Subcutaneous abdominal adipose tissue (tissue), 5 donors: ENCODE data around the gene MYBPHL.

ENCODE experiments used
- H3K27ac ChIP-seq: one replicate; pipeline ENCODE4 v1.7.0; 2013; ENCODE audit warnings: low read depth, mild to moderate bottlenecking, inconsistent platforms, low read length, moderate library complexity
- H3K27me3 ChIP-seq, 5 donors: one replicate each; pipeline ENCODE4 v1.7.0; 2013; ENCODE audit warnings: low read length in 5 of 5, inconsistent platforms in 1 of 5; ENCODE audit not compliant: control insufficient read depth in 5 of 5, insufficient read depth in 4 of 5
- H3K36me3 ChIP-seq, 5 donors: one replicate each; pipeline ENCODE4 v1.7.0; 2013; ENCODE audit warnings: low read length in 5 of 5; ENCODE audit not compliant: control insufficient read depth in 5 of 5, insufficient read depth in 5 of 5
- H3K4me1 ChIP-seq, 5 donors: one replicate each; pipeline ENCODE4 v1.7.0; 2013; ENCODE audit warnings: low read length in 5 of 5, mild to moderate bottlenecking in 3 of 5, moderate library complexity in 1 of 5; ENCODE audit not compliant: control insufficient read depth in 5 of 5, insufficient read depth in 5 of 5
- H3K4me3 ChIP-seq, 5 donors: one replicate each; pipeline ENCODE4 v1.7.0; 2013; ENCODE audit warnings: low read length in 5 of 5, low read depth in 1 of 5
- H3K9ac ChIP-seq, 5 donors: one replicate each; pipeline ENCODE4 v1.7.0; 2013; ENCODE audit warnings: low read length in 5 of 5, mild to moderate bottlenecking in 4 of 5, moderate library complexity in 3 of 5
- H3K9me3 ChIP-seq, 5 donors: one replicate each; pipeline ENCODE4 v1.7.0; 2013; ENCODE audit warnings: low read length in 5 of 5; ENCODE audit not compliant: control insufficient read depth in 5 of 5
- donor health status: healthy.
- donor health status: healthy.
- donor health status: healthy.
- donor health status: healthy.
- donor health status: healthy.

Gene MYBPHL

DNA sequence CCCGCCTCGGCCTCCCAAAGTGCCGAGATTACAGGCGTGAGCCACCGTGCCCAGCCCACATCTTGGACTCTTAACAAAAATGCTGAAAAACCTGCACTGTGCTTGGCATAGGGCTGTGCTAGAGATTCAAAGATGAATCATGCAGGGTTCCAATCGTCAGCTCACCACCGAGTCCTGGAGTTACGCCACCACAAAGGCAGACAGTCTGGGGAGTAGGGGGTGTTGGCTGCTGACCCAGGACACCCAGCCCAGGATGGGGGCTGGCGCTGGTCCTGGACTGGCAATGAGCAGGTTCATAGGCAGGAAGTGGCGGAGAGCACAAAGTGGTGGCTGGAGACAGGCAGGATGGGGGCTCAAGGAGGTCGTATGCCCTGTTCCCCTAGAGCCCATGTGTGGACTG lies 39.8 kb downstream of the MYBPHL start:
- no peak overlapping the region for H3K9ac ChIP-seq

DNA sequence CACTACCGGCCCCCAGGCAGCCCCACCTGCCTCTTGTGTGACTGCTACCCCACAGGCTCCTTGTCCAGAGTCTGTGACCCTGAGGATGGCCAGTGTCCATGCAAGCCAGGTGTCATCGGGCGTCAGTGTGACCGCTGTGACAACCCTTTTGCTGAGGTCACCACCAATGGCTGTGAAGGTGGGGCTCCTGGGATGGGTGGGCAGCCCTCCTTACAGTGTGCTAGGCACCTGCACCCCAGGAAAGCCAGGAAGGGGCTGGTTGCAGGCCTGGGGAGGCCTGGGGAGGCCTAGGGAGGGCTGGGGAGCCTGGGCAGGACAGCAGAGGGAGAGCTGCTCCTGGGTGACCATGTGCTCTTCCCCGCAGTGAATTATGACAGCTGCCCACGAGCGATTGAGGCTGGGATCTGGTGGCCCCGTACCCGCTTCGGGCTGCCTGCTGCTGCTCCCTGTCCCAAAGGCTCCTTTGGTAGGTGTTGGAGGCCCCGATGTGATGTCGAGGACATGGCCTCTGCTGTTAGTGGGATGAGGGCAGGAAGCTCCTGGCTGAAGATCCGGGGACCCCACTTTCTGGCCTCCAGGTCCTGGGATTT lies 41.0 kb downstream of the MYBPHL start:
- Histone ChIP-seq H3K27ac (no peak overlapping the region), H3K4me3 (no peak overlapping the region), H3K9ac (no peak overlapping the region), H3K4me1 (peaks cover 0 to 9% (median 5%) of the 10 kb centered on the region in 5 donors), H3K9me3 (no peaks in the 10 kb centered on the region), H3K36me3 (peaks cover 0 to 5% (median 0%) of the 10 kb centered on the region in 5 donors), H3K27me3 (no peaks in the 10 kb centered on the region)

More for the DNA sequence above, 39.8 kb downstream of the MYBPHL start:
- peaks cover 0 to 7% (median 0%) of the 10 kb centered on the region in 5 donors for H3K36me3 ChIP-seq
- H3K27ac ChIP-seq, result no peak overlapping the region
- H3K4me1 ChIP-seq, result peaks cover 0 to 9% (median 5%) of the 10 kb centered on the region in 5 donors
- H3K9me3 ChIP-seq, result no peaks in the 10 kb centered on the region
- no peaks in the 10 kb centered on the region for H3K27me3 ChIP-seq
- no peak overlapping the region for H3K4me3 ChIP-seq

DNA sequence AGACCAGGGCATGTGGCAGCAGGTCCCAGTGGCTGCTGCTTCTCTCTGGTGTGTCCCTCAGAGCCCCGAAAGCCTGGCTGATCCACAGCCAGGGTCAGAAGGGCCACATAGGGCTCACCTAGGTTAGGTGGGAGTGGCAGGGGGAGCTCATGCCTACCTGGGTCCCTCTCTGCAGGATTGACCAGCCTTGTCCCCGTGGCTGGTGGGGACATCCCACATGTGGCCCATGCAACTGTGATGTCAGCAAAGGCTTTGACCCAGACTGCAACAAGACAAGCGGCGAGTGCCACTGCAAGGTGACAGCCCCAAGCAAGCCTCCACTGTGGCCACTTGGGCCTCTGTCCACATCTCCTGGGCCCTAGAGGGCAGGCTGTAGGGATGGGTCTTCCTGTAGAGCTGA lies 41.8 kb downstream of the MYBPHL start:
- Histone ChIP-seq H3K27me3 (no peaks in the 10 kb centered on the region), H3K4me3 (no peak overlapping the region), H3K36me3 (peaks cover 0 to 5% (median 0%) of the 10 kb centered on the region in 5 donors), H3K9me3 (no peaks in the 10 kb centered on the region), H3K27ac (no peak overlapping the region), H3K9ac (no peak overlapping the region), H3K4me1 (peaks cover 0 to 9% (median 5%) of the 10 kb centered on the region in 5 donors)

DNA sequence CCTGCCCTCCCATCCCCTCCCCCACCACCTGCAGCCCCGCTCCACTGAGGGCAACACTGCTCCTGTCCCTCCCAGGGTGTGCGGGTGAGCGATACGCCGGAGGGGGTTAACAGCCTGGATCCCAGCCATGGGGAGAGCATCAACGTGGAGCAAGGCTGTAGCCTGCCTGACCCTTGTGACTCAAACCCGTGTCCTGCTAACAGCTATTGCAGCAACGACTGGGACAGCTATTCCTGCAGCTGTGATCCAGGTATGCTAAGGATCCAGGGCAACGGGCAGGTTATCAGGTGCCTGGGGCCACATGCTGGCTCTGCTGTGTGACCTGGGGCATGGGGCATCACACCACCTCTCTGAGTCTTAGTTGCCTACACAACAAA lies 42.4 kb downstream of the MYBPHL start:
- H3K27ac ChIP-seq, result no peak overlapping the region

DNA sequence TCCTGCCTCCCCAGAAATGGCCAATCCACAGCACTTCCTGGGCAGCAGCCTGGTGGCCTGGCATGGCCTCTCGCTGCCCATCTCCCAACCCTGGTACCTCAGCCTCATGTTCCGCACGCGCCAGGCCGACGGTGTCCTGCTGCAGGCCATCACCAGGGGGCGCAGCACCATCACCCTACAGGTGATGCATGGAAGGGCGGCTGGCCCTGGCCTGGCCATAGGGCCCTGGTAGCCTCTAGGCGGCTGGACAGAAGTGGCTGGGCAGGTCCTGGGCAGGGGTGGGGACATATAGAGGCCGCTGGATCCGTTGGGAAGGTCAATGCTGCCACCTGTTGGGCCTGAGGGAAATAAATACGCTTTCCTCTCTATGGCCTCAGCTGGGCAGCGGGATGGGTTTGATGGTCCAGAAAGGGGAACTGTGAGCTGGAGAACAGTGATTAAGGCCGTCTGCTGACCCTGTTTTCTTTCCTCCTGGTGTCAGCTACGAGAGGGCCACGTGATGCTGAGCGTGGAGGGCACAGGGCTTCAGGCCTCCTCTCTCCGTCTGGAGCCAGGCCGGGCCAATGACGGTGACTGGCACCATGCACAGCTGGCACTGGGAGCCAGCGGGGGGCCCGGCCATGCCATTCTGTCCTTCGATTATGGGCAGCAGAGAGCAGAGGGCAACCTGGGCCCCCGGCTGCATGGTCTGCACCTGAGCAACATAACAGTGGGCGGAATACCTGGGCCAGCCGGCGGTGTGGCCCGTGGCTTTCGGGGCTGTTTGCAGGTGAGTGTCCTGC lies 43.0 kb downstream of the MYBPHL start:
- peaks cover 0 to 9% (median 5%) of the 10 kb centered on the region in 5 donors for H3K4me1 ChIP-seq
- no peaks in the 10 kb centered on the region for H3K27me3 ChIP-seq
- peaks cover 0 to 3% (median 0%) of the 10 kb centered on the region in 5 donors for H3K36me3 ChIP-seq
- H3K9ac ChIP-seq, result no peak overlapping the region
- H3K4me3 ChIP-seq, result no peak overlapping the region
- H3K27ac ChIP-seq, result no peak overlapping the region
- H3K9me3 ChIP-seq, result no peaks in the 10 kb centered on the region

More for the DNA sequence above, 42.4 kb downstream of the MYBPHL start:
- no peaks in the 10 kb centered on the region for H3K27me3 ChIP-seq
- H3K9me3 ChIP-seq, result no peaks in the 10 kb centered on the region
- H3K9ac ChIP-seq, result no peak overlapping the region
- no peak overlapping the region for H3K4me3 ChIP-seq
- H3K36me3 ChIP-seq, result peaks cover 0 to 2% (median 0%) of the 10 kb centered on the region in 5 donors
- peaks cover 0 to 9% (median 5%) of the 10 kb centered on the region in 5 donors for H3K4me1 ChIP-seq

DNA sequence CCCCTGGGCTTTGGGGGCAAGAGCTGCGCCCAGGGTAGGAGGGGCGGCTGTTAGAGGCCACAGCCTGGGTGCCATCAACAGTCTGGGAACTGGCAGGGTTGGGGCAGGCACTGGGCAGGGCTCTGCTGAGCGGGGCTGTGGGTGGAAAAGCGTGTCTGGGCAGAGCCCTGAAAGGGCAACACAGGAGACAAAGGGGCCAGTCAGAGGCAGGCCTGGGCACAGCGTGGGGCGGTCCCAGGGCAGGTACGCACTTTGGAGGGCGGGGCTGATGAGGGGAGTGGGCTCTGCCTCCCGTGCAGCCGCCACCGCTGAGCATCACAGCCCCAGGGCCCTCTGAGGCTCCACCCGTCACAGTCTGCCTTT lies 43.6 kb downstream of the MYBPHL start:
- Histone ChIP-seq H3K9me3 (no peaks in the 10 kb centered on the region), H3K4me1 (peaks cover 0 to 9% (median 5%) of the 10 kb centered on the region in 5 donors), H3K4me3 (no peak overlapping the region), H3K9ac (no peak overlapping the region), H3K27me3 (no peaks in the 10 kb centered on the region), H3K27ac (no peak overlapping the region), H3K36me3 (peaks cover 0 to 4% (median 0%) of the 10 kb centered on the region in 5 donors)

DNA sequence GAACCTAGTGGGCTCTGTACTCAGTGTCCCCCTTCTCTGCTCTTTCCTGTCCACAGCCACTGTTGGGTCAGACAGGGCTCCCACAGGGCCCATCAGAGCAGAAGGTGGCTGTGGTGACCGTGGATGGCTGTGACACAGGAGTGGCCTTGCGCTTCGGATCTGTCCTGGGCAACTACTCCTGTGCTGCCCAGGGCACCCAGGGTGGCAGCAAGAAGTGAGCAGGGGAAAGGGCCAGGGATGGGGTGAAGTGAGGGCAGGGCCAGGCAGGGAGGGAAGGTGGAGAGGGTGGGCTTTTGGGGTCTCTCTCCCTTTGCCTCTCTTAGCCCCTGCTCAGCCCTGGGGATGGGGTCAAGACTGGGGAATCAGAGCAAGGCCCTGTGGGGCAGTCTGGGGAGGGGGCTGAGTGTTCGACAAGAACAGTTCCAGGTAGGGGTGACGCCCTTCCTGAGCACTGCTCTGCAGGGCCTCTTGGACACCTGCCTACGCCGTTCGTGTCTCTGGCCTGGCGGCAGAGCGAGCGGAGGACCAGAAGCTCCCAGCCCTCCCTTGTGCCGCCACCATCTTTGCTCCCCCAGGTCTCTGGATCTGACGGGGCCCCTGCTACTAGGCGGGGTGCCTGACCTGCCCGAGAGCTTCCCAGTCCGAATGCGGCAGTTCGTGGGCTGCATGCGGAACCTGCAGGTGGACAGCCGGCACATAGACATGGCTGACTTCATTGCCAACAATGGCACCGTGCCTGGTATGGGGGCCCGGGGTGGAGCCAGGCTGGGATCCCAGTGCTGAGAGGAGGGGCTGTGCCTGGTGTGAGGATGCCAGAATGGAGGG lies 44.4 kb downstream of the MYBPHL start:
- Histone ChIP-seq H3K27me3 (no peaks in the 10 kb centered on the region), H3K27ac (no peak overlapping the region), H3K9me3 (no peaks in the 10 kb centered on the region), H3K4me3 (no peak overlapping the region), H3K36me3 (peaks cover 0 to 4% (median 0%) of the 10 kb centered on the region in 5 donors), H3K9ac (no peak overlapping the region), H3K4me1 (peaks cover 0 to 9% (median 5%) of the 10 kb centered on the region in 5 donors)

DNA sequence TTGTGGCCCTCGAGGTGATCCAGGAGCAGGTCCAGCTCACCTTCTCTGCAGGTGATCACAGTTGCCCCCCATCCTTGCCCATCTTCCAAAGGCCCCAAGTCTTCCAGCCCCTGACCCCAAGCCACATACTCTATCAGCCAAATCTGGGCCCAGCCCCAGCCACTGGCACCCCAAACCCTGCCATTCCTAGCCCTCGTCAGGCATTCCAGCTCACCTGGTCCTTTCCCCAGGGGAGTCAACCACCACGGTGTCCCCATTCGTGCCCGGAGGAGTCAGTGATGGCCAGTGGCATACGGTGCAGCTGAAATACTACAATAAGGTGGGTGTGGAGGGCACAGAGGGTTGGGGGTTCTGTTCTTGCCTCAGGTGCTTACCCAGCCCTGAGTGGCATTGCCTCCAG lies 45.2 kb downstream of the MYBPHL start:
- no peak overlapping the region for H3K27ac ChIP-seq
- H3K4me3 ChIP-seq, result no peak overlapping the region
- peaks cover 0 to 9% (median 5%) of the 10 kb centered on the region in 5 donors for H3K4me1 ChIP-seq
- no peaks in the 10 kb centered on the region for H3K27me3 ChIP-seq
- H3K36me3 ChIP-seq, result peaks cover 0 to 4% (median 0%) of the 10 kb centered on the region in 5 donors
- no peak overlapping the region for H3K9ac ChIP-seq
- no peaks in the 10 kb centered on the region for H3K9me3 ChIP-seq

DNA sequence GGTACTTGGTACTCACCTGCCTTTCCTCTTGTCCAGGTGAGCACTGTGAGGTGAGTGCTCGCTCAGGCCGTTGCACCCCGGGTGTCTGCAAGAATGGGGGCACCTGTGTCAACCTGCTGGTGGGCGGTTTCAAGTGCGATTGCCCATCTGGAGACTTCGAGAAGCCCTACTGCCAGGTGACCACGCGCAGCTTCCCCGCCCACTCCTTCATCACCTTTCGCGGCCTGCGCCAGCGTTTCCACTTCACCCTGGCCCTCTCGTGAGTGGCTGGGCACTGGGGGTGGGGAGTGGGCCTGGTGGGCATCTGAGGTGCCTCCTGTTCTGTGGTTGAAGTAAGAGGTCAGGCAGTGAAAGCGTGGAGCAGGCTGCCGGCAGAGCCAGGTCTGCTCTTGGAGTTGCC lies 45.8 kb downstream of the MYBPHL start:
- no peaks in the 10 kb centered on the region for H3K27me3 ChIP-seq
- H3K27ac ChIP-seq, result no peak overlapping the region
- H3K4me1 ChIP-seq, result peaks cover 0 to 9% (median 5%) of the 10 kb centered on the region in 5 donors
- H3K9ac ChIP-seq, result no peak overlapping the region
- no peaks in the 10 kb centered on the region for H3K9me3 ChIP-seq
- H3K36me3 ChIP-seq, result peaks cover 0 to 4% (median 0%) of the 10 kb centered on the region in 5 donors
- H3K4me3 ChIP-seq, result no peak overlapping the region
